ENCODE results near the gene PSMD5. TPM values are rescaled to one million over a fixed set of nuclear protein-coding genes. Genes with fewer than 3 reads are reported as not detected.

Gene PSMD5
- polyA plus RNA-seq, 1 of the 3 experiments (the other 2 are of a cell fraction) = 13.7 TPM

- Histone ChIP-seq H3K9me2 (no peaks in the 10 kb centered on the region), H3K9ac (no peak overlapping the region), H3K9me3 (no peaks in the 10 kb centered on the region), H2AFZ (ENCODE audit: low read depth) (no peak overlapping the region), H3K27ac (ENCODE audit: low read depth in 2 of 2, low read length in 1 of 2) (no peak overlapping the region), H4K20me1 (ENCODE audit: insufficient read depth) (no peaks in the 10 kb centered on the region), H3K4me1 (ENCODE audit: control insufficient read depth in 1 of 2, insufficient read depth in 2 of 2, low read depth in 1 of 2, low read length in 1 of 2) (no peaks in the 10 kb centered on the region), H3K27me3 (ENCODE audit: insufficient read depth) (no peaks in the 10 kb centered on the region), H3K4me2 (no peak overlapping the region), H3K79me2 (ENCODE audit: insufficient read depth) (no peaks in the 10 kb centered on the region), H3K36me3 (replicated peaks in 1 of 2; ENCODE audit: control insufficient read depth in 1 of 2, insufficient read depth in 2 of 2, low read length in 1 of 2) (peaks cover 62 to 73% of the 10 kb centered on the region in 2 experiments), H3K4me3 (ENCODE audit: low read depth in 2 of 2, low read length in 1 of 2) (no peak overlapping the region), H3F3A (replicated peaks; ENCODE audit: insufficient read depth) (no peaks in the 10 kb centered on the region)
- CTCF ChIA-PET = interaction anchor here (0.7 to 1.7 kb wide), 4 partner anchors 9 to 26 kb away, joined by 3 to 6 read pairs (median 5); partner anchors contain the start of gene FBXW2
- no peak for DNase-seq
- TF ChIP-seq RXRA (IDR thresholded peaks at IDR 0.05; ENCODE audit: borderline replicate concordance, low read depth) = no peak
- no peak for TF ChIP-seq USF1 (IDR thresholded peaks at IDR 0.05; ENCODE audit: borderline replicate concordance, low read depth)
- peak; percentile 46 for TF ChIP-seq PBX3 (IDR thresholded peaks at IDR 0.05)
- TF ChIP-seq SIN3A (IDR thresholded peaks at IDR 0.05; ENCODE audit: borderline replicate concordance, low read depth, low read length) = no peak
- WGBS (ENCODE audit: low lambda C conversion rate) = 73% methylated on average over 3 of the region's 3 CpGs
- POLR2A ChIA-PET = no interaction called here
Observed at GRCh38 chr9:120767451-120767850, 75.3 kb downstream of the PSMD5 start.

Other genes with a start within 250 kb of the PSMD5 start
- gene MEGF9, start 128.5 kb downstream of the PSMD5 start, polyA plus RNA-seq (2012; rRNA removed) = 1.8 and 2.2 TPM in 2 replicates
- 40.1 and 47.6 TPM in 2 replicates for gene FBXW2, start 49.5 kb downstream of the PSMD5 start, polyA plus RNA-seq (2012; rRNA removed)
- gene PHF19, start 34.3 kb upstream of the PSMD5 start, polyA plus RNA-seq (2012; rRNA removed) = 24.5 and 33.4 TPM in 2 replicates
- 1.2 and 1.5 TPM in 2 replicates for gene TRAF1, start 83.9 kb upstream of the PSMD5 start, polyA plus RNA-seq (2012; rRNA removed)
- 1.8 and 2.7 TPM in 2 replicates for gene C5, start 207.4 kb upstream of the PSMD5 start, polyA plus RNA-seq (2012; rRNA removed)
- gene CNTRL, start 232.0 kb upstream of the PSMD5 start, polyA plus RNA-seq (2012; rRNA removed) = 3.6 and 4.1 TPM in 2 replicates

Measured in SK-N-SH (cell line).